GM12878 (cell line): Measurements from ENCODE around the gene KCNJ14. TPM values are rescaled to one million over a fixed set of nuclear protein-coding genes. Genes with fewer than 3 reads are reported as not detected.

Experiments used
- CBX3 ChIP-seq: fragments of 200-600 bp; sonication (generic); IDR thresholded peaks from 2 replicates; pipeline ENCODE4 v1.6.1; 2016; ENCODE audit warnings: low read depth, borderline replicate concordance
- GATAD2B ChIP-seq: fragments of 450-650 bp; conservative IDR thresholded peaks from 2 replicates; pipeline ENCODE4 v1.6.1; 2017; ENCODE audit warnings: low read depth, mild to moderate bottlenecking, moderate library complexity
- KAT2A ChIP-seq: conservative IDR thresholded peaks from 2 replicates; pipeline ENCODE4 v1.6.1; 2011; ENCODE audit warnings: low read depth, low read length; ENCODE audit not compliant: control insufficient read depth
- KLF5 ChIP-seq: fragments of 450-650 bp; IDR thresholded peaks from 2 replicates; pipeline ENCODE4 v1.6.1; 2014; ENCODE audit warnings: mild to moderate bottlenecking; ENCODE audit not compliant: partially characterized antibody
- NR2C2 ChIP-seq: IDR thresholded peaks from 2 replicates; pipeline ENCODE4 v1.6.1; 2011; ENCODE audit warnings: borderline replicate concordance, low read depth; ENCODE audit not compliant: control insufficient read depth, insufficient read length
- PAX8 ChIP-seq: fragments of 450-650 bp; IDR thresholded peaks from 2 replicates; pipeline ENCODE4 v1.6.1; 2017; ENCODE audit warnings: mild to moderate bottlenecking, moderate library complexity
- RB1 ChIP-seq: fragments of 450-650 bp; formaldehyde crosslinking; IDR thresholded peaks from 2 replicates; pipeline ENCODE4 v1.6.1; 2017; ENCODE audit warnings: mild to moderate bottlenecking, borderline replicate concordance
- RELA ChIP-seq: fragments of 450-650 bp; IDR thresholded peaks from 2 replicates; pipeline ENCODE4 v1.8.0; 2014; ENCODE audit warnings: borderline replicate concordance; ENCODE audit not compliant: partially characterized antibody
- SMAD5 ChIP-seq: IDR thresholded peaks from 2 replicates; pipeline ENCODE4 v1.6.1; 2016; ENCODE audit warnings: antibody characterized with exemption, low read depth
- SRF ChIP-seq, 2 experiments: IDR thresholded peaks; 2 replicates each; pipeline ENCODE4 v1.6.1; 2011; ENCODE audit warnings: low read depth in 2 of 2, low read length in 2 of 2, mild to moderate bottlenecking in 1 of 2, moderate library complexity in 1 of 2
- SUZ12 ChIP-seq: fragments of 200-600 bp; sonication (generic); IDR thresholded peaks from one replicate; pipeline ENCODE4 v1.6.1; 2018; ENCODE audit warnings: antibody characterized with exemption, mild to moderate bottlenecking; ENCODE audit not compliant: unreplicated experiment
- TAF1 ChIP-seq: IDR thresholded peaks from 2 replicates; pipeline ENCODE4 v1.6.1; 2011; ENCODE audit warnings: mild to moderate bottlenecking, low read depth, low read length, borderline replicate concordance
- TARDBP ChIP-seq: IDR thresholded peaks from 2 replicates; pipeline ENCODE4 v1.6.1; 2016; ENCODE audit warnings: borderline replicate concordance
- YY1 ChIP-seq: IDR thresholded peaks from 2 replicates; pipeline ENCODE4 v1.6.1; 2011; ENCODE audit warnings: low read depth, mild to moderate bottlenecking, low read length
- ZBED1 ChIP-seq: IDR thresholded peaks from 2 replicates; pipeline ENCODE4 v1.6.1; 2016; ENCODE audit warnings: borderline replicate concordance
- ZNF24 ChIP-seq: fragments of 450-650 bp; IDR thresholded peaks from 2 replicates; pipeline ENCODE4 v1.6.1; 2017; ENCODE audit warnings: antibody characterized with exemption, mild to moderate bottlenecking
- polyA plus RNA-seq, 11 experiments: library from polyadenylated mRNA; depleted of rRNA in 4 of 11; unstranded in 6 of 11; stranded (reverse) in 5 of 11; fragments of >200 nt; fragmentation: Nextera tagmentation in 4 of 11; fragmentation: Illumina TruSeq in 1 of 11; extraction: Ambion mirVana in 4 of 11; extraction: Trizol in 1 of 11; gene quantifications; 1 replicate in 1 of 11; 2 replicates in 10 of 11; pipeline versions ENCODE4 v1.2.1 to v1.2.3, GENCODE V29; 2011 to 2016; ENCODE audit warnings: inconsistent platforms in 2 of 11, missing spikeins in 2 of 11, low read depth in 1 of 11
- total RNA-seq, 4 experiments: library from RNA; depleted of rRNA in 3 of 4; stranded (reverse); fragments of >200 nt in 3 of 4; fragmentation: Illumina TruSeq in 1 of 4; extraction: Trizol in 1 of 4; gene quantifications; 2 replicates each; pipeline versions ENCODE4 v1.2.1 to v1.2.3, GENCODE V29; 2013 to 2021
- TF ChIP-seq, protein P1 (sequence below): fragments of 150-350 bp; IDR thresholded peaks from 2 replicates; pipeline ENCODE4 v1.6.1; 2016; ENCODE audit warnings: low read depth, low read length
- TF ChIP-seq, protein P2 (sequence below): IDR thresholded peaks from 2 replicates; pipeline ENCODE4 v1.6.1; 2011; ENCODE audit warnings: low read depth, low read length, improper control_type of control experiment, borderline replicate concordance
- TF ChIP-seq, protein P3 (sequence below): IDR thresholded peaks from 2 replicates; pipeline ENCODE4 v1.6.1; 2012; ENCODE audit warnings: low read length, inconsistent platforms
- TF ChIP-seq, protein P4 (sequence below): fragments of 450-650 bp; formaldehyde crosslinking; IDR thresholded peaks from 2 replicates; pipeline ENCODE4 v1.4.0; 2022; ENCODE audit warnings: mild to moderate bottlenecking, moderate library complexity
- TF ChIP-seq, protein P5 (sequence below): fragments of 450-650 bp; conservative IDR thresholded peaks from 2 replicates; pipeline ENCODE4 v1.6.1; 2017; ENCODE audit warnings: mild to moderate bottlenecking, moderate library complexity

Gene KCNJ14
- total and polyA plus RNA-seq, 10 of the 15 experiments (the other 5 are each of a cell fraction or from before 2014, with no cell fraction given), result 0.24 to 1.4 (median 0.42) TPM

DNA sequence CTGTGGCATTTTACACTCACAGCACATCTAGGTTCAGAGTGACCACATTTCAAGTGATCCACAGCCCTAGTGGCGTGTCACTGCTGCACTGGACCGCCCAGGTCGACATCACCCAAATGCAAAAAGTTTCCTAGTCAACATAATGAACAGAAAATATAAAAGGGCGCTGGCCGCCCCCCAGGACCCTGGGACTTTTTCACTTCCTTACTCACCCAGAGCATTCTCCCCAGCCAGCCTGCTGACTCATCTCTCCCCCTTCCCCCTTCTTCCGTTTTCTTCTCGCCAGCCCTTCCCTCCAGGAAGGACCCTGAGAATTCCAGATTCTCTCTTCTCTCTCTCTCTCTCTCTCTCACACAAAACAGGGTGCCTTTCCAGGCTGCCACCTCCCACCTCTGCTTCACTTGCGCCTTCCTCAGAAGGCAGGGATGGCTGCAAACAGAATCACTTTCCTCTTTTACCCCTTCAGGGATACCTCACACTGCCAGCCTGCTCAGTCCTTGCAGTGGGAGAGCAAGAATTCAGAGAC, 30.6 kb upstream of the KCNJ14 start (continued):
- TF ChIP-seq, protein P1, sequence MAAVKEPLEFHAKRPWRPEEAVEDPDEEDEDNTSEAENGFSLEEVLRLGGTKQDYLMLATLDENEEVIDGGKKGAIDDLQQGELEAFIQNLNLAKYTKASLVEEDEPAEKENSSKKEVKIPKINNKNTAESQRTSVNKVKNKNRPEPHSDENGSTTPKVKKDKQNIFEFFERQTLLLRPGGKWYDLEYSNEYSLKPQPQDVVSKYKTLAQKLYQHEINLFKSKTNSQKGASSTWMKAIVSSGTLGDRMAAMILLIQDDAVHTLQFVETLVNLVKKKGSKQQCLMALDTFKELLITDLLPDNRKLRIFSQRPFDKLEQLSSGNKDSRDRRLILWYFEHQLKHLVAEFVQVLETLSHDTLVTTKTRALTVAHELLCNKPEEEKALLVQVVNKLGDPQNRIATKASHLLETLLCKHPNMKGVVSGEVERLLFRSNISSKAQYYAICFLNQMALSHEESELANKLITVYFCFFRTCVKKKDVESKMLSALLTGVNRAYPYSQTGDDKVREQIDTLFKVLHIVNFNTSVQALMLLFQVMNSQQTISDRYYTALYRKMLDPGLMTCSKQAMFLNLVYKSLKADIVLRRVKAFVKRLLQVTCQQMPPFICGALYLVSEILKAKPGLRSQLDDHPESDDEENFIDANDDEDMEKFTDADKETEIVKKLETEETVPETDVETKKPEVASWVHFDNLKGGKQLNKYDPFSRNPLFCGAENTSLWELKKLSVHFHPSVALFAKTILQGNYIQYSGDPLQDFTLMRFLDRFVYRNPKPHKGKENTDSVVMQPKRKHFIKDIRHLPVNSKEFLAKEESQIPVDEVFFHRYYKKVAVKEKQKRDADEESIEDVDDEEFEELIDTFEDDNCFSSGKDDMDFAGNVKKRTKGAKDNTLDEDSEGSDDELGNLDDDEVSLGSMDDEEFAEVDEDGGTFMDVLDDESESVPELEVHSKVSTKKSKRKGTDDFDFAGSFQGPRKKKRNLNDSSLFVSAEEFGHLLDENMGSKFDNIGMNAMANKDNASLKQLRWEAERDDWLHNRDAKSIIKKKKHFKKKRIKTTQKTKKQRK, result no peak
- TF ChIP-seq, protein P2, sequence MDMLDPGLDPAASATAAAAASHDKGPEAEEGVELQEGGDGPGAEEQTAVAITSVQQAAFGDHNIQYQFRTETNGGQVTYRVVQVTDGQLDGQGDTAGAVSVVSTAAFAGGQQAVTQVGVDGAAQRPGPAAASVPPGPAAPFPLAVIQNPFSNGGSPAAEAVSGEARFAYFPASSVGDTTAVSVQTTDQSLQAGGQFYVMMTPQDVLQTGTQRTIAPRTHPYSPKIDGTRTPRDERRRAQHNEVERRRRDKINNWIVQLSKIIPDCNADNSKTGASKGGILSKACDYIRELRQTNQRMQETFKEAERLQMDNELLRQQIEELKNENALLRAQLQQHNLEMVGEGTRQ, result no peak
- no peak for TF ChIP-seq KLF5
- no peak for TF ChIP-seq KAT2A
- peak; percentile 65 for TF ChIP-seq GATAD2B
- no peak for TF ChIP-seq RELA
- no peak for TF ChIP-seq SMAD5
- no peak for TF ChIP-seq SRF (IDR thresholded peaks at IDR 0.05; ENCODE audit: low read depth in 2 of 2, low read length in 2 of 2)
- no peak for TF ChIP-seq NR2C2
- no peak for TF ChIP-seq TARDBP
- TF ChIP-seq ZNF24, result no peak
- TF ChIP-seq, protein P3, sequence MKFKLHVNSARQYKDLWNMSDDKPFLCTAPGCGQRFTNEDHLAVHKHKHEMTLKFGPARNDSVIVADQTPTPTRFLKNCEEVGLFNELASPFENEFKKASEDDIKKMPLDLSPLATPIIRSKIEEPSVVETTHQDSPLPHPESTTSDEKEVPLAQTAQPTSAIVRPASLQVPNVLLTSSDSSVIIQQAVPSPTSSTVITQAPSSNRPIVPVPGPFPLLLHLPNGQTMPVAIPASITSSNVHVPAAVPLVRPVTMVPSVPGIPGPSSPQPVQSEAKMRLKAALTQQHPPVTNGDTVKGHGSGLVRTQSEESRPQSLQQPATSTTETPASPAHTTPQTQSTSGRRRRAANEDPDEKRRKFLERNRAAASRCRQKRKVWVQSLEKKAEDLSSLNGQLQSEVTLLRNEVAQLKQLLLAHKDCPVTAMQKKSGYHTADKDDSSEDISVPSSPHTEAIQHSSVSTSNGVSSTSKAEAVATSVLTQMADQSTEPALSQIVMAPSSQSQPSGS, result no peak
- no peak for TF ChIP-seq PAX8
- no peak for TF ChIP-seq CBX3
- no peak for TF ChIP-seq ZBED1
- no peak for TF ChIP-seq RB1
- no peak for TF ChIP-seq TAF1
- TF ChIP-seq SUZ12, result no peak
- TF ChIP-seq, protein P4, sequence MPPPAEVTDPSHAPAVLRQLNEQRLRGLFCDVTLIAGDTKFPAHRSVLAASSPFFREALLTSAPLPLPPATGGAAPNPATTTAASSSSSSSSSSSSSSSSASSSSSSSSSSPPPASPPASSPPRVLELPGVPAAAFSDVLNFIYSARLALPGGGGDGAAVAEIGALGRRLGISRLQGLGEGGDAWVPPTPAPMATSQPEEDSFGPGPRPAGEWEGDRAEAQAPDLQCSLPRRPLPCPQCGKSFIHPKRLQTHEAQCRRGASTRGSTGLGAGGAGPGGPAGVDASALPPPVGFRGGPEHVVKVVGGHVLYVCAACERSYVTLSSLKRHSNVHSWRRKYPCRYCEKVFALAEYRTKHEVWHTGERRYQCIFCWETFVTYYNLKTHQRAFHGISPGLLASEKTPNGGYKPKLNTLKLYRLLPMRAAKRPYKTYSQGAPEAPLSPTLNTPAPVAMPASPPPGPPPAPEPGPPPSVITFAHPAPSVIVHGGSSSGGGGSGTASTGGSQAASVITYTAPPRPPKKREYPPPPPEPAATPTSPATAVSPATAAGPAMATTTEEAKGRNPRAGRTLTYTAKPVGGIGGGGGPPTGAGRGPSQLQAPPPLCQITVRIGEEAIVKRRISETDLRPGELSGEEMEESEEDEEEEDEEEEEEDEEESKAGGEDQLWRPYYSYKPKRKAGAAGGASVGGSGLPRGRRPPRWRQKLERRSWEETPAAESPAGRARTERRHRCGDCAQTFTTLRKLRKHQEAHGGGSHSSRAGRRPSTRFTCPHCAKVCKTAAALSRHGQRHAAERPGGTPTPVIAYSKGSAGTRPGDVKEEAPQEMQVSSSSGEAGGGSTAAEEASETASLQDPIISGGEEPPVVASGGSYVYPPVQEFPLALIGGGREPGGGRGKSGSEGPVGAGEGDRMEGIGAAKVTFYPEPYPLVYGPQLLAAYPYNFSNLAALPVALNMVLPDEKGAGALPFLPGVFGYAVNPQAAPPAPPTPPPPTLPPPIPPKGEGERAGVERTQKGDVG (CRISPR knock-in tag), result no peak
- no peak for TF ChIP-seq YY1
- TF ChIP-seq, protein P5, sequence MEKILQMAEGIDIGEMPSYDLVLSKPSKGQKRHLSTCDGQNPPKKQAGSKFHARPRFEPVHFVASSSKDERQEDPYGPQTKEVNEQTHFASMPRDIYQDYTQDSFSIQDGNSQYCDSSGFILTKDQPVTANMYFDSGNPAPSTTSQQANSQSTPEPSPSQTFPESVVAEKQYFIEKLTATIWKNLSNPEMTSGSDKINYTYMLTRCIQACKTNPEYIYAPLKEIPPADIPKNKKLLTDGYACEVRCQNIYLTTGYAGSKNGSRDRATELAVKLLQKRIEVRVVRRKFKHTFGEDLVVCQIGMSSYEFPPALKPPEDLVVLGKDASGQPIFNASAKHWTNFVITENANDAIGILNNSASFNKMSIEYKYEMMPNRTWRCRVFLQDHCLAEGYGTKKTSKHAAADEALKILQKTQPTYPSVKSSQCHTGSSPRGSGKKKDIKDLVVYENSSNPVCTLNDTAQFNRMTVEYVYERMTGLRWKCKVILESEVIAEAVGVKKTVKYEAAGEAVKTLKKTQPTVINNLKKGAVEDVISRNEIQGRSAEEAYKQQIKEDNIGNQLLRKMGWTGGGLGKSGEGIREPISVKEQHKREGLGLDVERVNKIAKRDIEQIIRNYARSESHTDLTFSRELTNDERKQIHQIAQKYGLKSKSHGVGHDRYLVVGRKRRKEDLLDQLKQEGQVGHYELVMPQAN, result no peak
